Measurements from ENCODE around the gene PM20D1. TPM values are rescaled to one million over a fixed set of nuclear protein-coding genes. Genes with fewer than 3 reads are reported as not detected.

The PM20D1 gene
- total RNA-seq, 4 donors from 2014 or later, result 0.13 TPM; not detected in 3

GRCh38 chr1:205817364-205817763, 32.6 kb downstream of the PM20D1 start:
- no peak overlapping the region for H3K27ac ChIP-seq
- H3K4me1 ChIP-seq, result peaks cover 0 to 13% (median 5%) of the 10 kb centered on the region in 3 donors
- 81% methylated on average over 3 of the region's 3 CpGs; no CpG with 5 or more reads in 1 of the 2 donors for WGBS, 2 donors (ENCODE audit: low coverage in 1 of 2)
- no peaks in the 10 kb centered on the region for H3K36me3 ChIP-seq
- no peaks in the 10 kb centered on the region for H3K27me3 ChIP-seq
- no peak overlapping the region for H3K4me3 ChIP-seq
- ATAC-seq, result no peak
- H3K9me3 ChIP-seq, result no peaks in the 10 kb centered on the region
- TF ChIP-seq POLR2A (IDR thresholded peaks at IDR 0.05) (no peak), CTCF (IDR thresholded peaks at IDR 0.05) (no peak), POLR2AphosphoS5 (IDR thresholded peaks at IDR 0.05) (no peak), EP300 (IDR thresholded peaks at IDR 0.05) (no peak)

- no peak for ATAC-seq
These were observed 36.2 kb downstream of the PM20D1 start for GRCh38 chr1:205813755-205814058.

GRCh38 chr1:205812878-205813754, 36.8 kb downstream of the PM20D1 start, which contains the start of gene SLC41A1:
Gene SLC41A1 (minus strand): TSS chr1:205813198. CDS start chr1:205810441, 2,757 bp downstream.
- Histone ChIP-seq H3K27me3 (no peaks in the 10 kb centered on the region), H3K36me3 (peaks cover 0 to 19% of the 10 kb centered on the region in 2 donors), H3K4me1 (peaks cover 2 to 54% (median 41%) of the 10 kb centered on the region in 3 donors), H3K9me3 (no peaks in the 10 kb centered on the region), H3K27ac (peak within 1 kb of the TSS; percentile 68 to 95 (median 91)), H3K4me3 (peak within 1 kb of the TSS; percentile 65 to 69)
- no CpG with 5 or more reads among the region's 83 CpGs for WGBS, 2 donors (ENCODE audit: low coverage in 1 of 2)
- TF ChIP-seq POLR2AphosphoS5 (IDR thresholded peaks at IDR 0.05) (peak; percentile 78), POLR2A (IDR thresholded peaks at IDR 0.05) (peak; percentile 68 to 80), EP300 (IDR thresholded peaks at IDR 0.05) (no peak)
- peak; percentile 96 for ATAC-seq

More at GRCh38 chr1:205813755-205814058, 36.2 kb downstream of the PM20D1 start:
- Histone ChIP-seq H3K4me1 (peaks cover 2 to 48% (median 38%) of the 10 kb centered on the region in 3 donors), H3K9me3 (no peaks in the 10 kb centered on the region), H3K27ac (peak overlapping the region; percentile 43 to 95 (median 91)), H3K4me3 (peak overlapping the region; percentile 65 to 69), H3K27me3 (no peaks in the 10 kb centered on the region), H3K36me3 (peaks cover 0 to 19% of the 10 kb centered on the region in 2 donors)
- WGBS, 2 donors (ENCODE audit: low coverage in 1 of 2), result 12% methylated on average over 8 of the region's 14 CpGs; no CpG with 5 or more reads in 1 of the 2 donors
- no peak for TF ChIP-seq EP300 (IDR thresholded peaks at IDR 0.05)
- peak; percentile 56 for TF ChIP-seq POLR2AphosphoS5 (IDR thresholded peaks at IDR 0.05)

- H3K27me3 ChIP-seq, result no peaks in the 10 kb centered on the region
- H3K4me1 ChIP-seq, result peaks cover 2 to 61% (median 41%) of the 10 kb centered on the region in 3 donors
- peak overlapping the region; percentile 68 to 95 (median 91) for H3K27ac ChIP-seq
- TF ChIP-seq CTCF (IDR thresholded peaks at IDR 0.05) (peak in 1 of 4 experiments; percentile 7), POLR2A (IDR thresholded peaks at IDR 0.05) (no peak), POLR2AphosphoS5 (IDR thresholded peaks at IDR 0.05) (no peak)
- peak overlapping the region; percentile 65 to 69 for H3K4me3 ChIP-seq
- no peaks in the 10 kb centered on the region for H3K9me3 ChIP-seq
- no CpG with 5 or more reads among the region's 16 CpGs for WGBS, 2 donors (ENCODE audit: low coverage in 1 of 2)
- H3K36me3 ChIP-seq, result peaks cover 0 to 19% of the 10 kb centered on the region in 2 donors
- ATAC-seq, result peak; percentile 8
These were observed 37.6 kb downstream of the PM20D1 start for GRCh38 chr1:205812271-205812877.

GRCh38 chr1:205811660-205812059, 38.3 kb downstream of the PM20D1 start:
- Histone ChIP-seq H3K36me3 (peaks cover 0 to 19% of the 10 kb centered on the region in 2 donors), H3K4me3 (peak overlapping the region; percentile 65 to 69), H3K27me3 (no peaks in the 10 kb centered on the region), H3K27ac (peak overlapping the region in 3 of 4 donors; percentile 88 to 95 (median 94)), H3K4me1 (peaks cover 2 to 68% (median 41%) of the 10 kb centered on the region in 3 donors), H3K9me3 (no peaks in the 10 kb centered on the region)
- TF ChIP-seq POLR2AphosphoS5 (IDR thresholded peaks at IDR 0.05), result no peak
- TF ChIP-seq EP300 (IDR thresholded peaks at IDR 0.05), result no peak
- no peak for TF ChIP-seq CTCF (IDR thresholded peaks at IDR 0.05)
- no peak for TF ChIP-seq POLR2A (IDR thresholded peaks at IDR 0.05)
- WGBS, 2 donors (ENCODE audit: low coverage in 1 of 2), result 13 to 33% methylated on average over 3 to 5 of the region's 5 CpGs
- no peak for ATAC-seq

Data from gastroesophageal sphincter (tissue), 4 donors.